Heart left ventricle (tissue), 16 donors: ENCODE results near the gene NTM. TPM values are rescaled to one million over a fixed set of nuclear protein-coding genes. Genes with fewer than 3 reads are reported as not detected.

Experiments
- ATAC-seq, 4 donors: fragments of 200-7000 bp; cut with Tn5 transposase; one replicate each; pipeline ENCODE4 v1.9.1; 2020 to 2022; ENCODE audit warnings: moderate library complexity in 4 of 4, mild to moderate bottlenecking in 3 of 4, moderate number of reproducible peaks in 1 of 4
- DNase-seq, 5 donors: peaks; one replicate each; pipeline ENCODE4 v3.0.0-alpha.2; 2020
- H3K27ac ChIP-seq, 12 donors: fragments of 200-600 bp; sonication (generic) in 4 of 12; one replicate each; pipeline versions ENCODE4 v1.5.0 to v1.8.0; 2016 to 2022; ENCODE audit warnings: mild to moderate bottlenecking in 2 of 12
- H3K27me3 ChIP-seq, 9 donors: fragments of 200-600 bp; sonication (generic) in 2 of 9; one replicate each; pipeline versions ENCODE4 v1.5.1 to v1.8.0; 2016 to 2022; ENCODE audit warnings: mild to moderate bottlenecking in 3 of 9
- H3K36me3 ChIP-seq, 9 donors: fragments of 200-600 bp; sonication (generic) in 2 of 9; one replicate each; pipeline versions ENCODE4 v1.5.0 to v1.8.0; 2018 to 2022; ENCODE audit warnings: mild to moderate bottlenecking in 2 of 9
- H3K4me1 ChIP-seq, 12 donors: fragments of 200-600 bp; sonication (generic) in 4 of 12; one replicate each; pipeline versions ENCODE4 v1.5.0 to v1.8.0; 2016 to 2022; ENCODE audit warnings: mild to moderate bottlenecking in 3 of 12
- H3K4me3 ChIP-seq, 12 donors: fragments of 200-600 bp; sonication (generic) in 4 of 12; one replicate each; pipeline versions ENCODE4 v1.5.0 to v1.8.0; 2017 to 2022; ENCODE audit warnings: mild to moderate bottlenecking in 9 of 12, moderate library complexity in 4 of 12
- H3K9me3 ChIP-seq, 12 donors: fragments of 200-600 bp; sonication (generic) in 4 of 12; one replicate each; pipeline versions ENCODE4 v1.5.0 to v1.8.0; 2016 to 2022; ENCODE audit warnings: mild to moderate bottlenecking in 1 of 12
- CTCF ChIP-seq, 12 donors: fragments of 200-600 bp; sonication (generic) in 4 of 12; IDR thresholded peaks; one replicate each; pipeline versions ENCODE4 v1.5.0 to v1.8.0; 2018 to 2022; ENCODE audit warnings: antibody characterized with exemption in 12 of 12, mild to moderate bottlenecking in 5 of 12
- POLR2A ChIP-seq, 2 donors: fragments of 450-650 bp; IDR thresholded peaks; one replicate each; pipeline ENCODE4 v1.6.1; 2017; ENCODE audit warnings: antibody characterized with exemption in 2 of 2, mild to moderate bottlenecking in 2 of 2, moderate library complexity in 2 of 2
- WGBS, 4 donors: extraction: QIAGEN DNeasy Blood & Tissue Kit in 2 of 4; methylation state at CpG; one replicate each; pipeline versions ENCODE4 v1.1.5 to v1.1.7; 2013 to 2018; 5-methylcytosine and 5-hydroxymethylcytosine counted together
- intact Hi-C, 10 donors: fragments of 100-400 bp; cut with DNase I; formaldehyde crosslinking; loops; one replicate each; pipeline versions ENCODE4 v1.11.1 to v1.14.2; 2022
- polyA plus RNA-seq, 2 donors: library from polyadenylated mRNA; stranded (reverse); fragments of 200-250 nt; gene quantifications; one replicate each; pipeline ENCODE4 v1.2.3, GENCODE V29; 2013
- total RNA-seq, 9 donors: library from RNA; depleted of rRNA in 2 of 9; stranded (reverse); fragments of >200 nt in 2 of 9; fragmentation: NEBNext Ultra II Directional in 3 of 9; extraction: Animal tissue kit (Norgen Biotek cat#: 25700) in 3 of 9; gene quantifications; one replicate each; pipeline versions ENCODE4 v1.1.0 to v1.2.4, GENCODE V29; 2016 to 2023
- donor health status: ischemic (EF 13 %, LVEDD 7.1; RV severe dilation, severe dysfunction).
- donor health status: healthy with polysubstance abuse.
- donor health status: DM: no; HTN: yes; CAD: no.
- donor health status: DM: no; HTN: no; CAD: no.
- donor health status: ischemic (EF 25% LVEDD 6.9; RV normal size, moderate dysfunction).
- donor health status: ischemic (EF 25% LVEDD 5.7; RV mildly dilated, moderate dysfunction).
- donor health status: healthy.
- donor health status: DM: yes; HTN: yes; CAD: no.
- donor health status: ischemic (EF 35%, LVEDD 5.7; RV mildly dilated, moderate dysfunction).
- donor health status: nonischemic (EF 11% LVEDD 7.7; RV severe dilation, severe dysfunction).
- donor health status: DM: yes; HTN: yes; CAD: no.
- donor health status: PGD.
- donor health status: ischemic (EF 29% LVEDD 5.4; RV normal size, mild dysfunction).
- donor health status: nonischemic (EF 23%, LVEDD 6.1; RV moderate dilation, normal function).

NTM gene
- total and polyA plus RNA-seq, 11 donors: 0.40 to 7.7 (median 1.5) TPM

GRCh38 chr11:131543389-131544025, 173.1 kb downstream of the NTM start:
- Histone ChIP-seq H3K4me1 (no peaks in the 10 kb centered on the region), H3K36me3 (no peaks in the 10 kb centered on the region), H3K27me3 (peaks cover 0 to 36% (median 0%) of the 10 kb centered on the region in 9 donors), H3K9me3 (peaks cover 0 to 8% (median 0%) of the 10 kb centered on the region in 12 donors), H3K27ac (no peak overlapping the region), H3K4me3 (no peak overlapping the region)
- intact Hi-C loops: no loop called here
- ATAC-seq: no peak
- WGBS, 4 donors: 57 to 70% (median 64%) methylated on average over 8 of the region's 8 CpGs
- TF ChIP-seq POLR2A (IDR thresholded peaks at IDR 0.05) (no peak), CTCF (IDR thresholded peaks at IDR 0.05) (no peak)
- no peak for DNase-seq

- 31 to 47% (median 35%) methylated on average over 9 of the region's 9 CpGs for WGBS, 4 donors
- no peak overlapping the region for H3K4me3 ChIP-seq
- intact Hi-C loops: no loop called here
- H3K27me3 ChIP-seq: peaks cover 0 to 36% (median 0%) of the 10 kb centered on the region in 9 donors
- H3K4me1 ChIP-seq: no peaks in the 10 kb centered on the region
- H3K27ac ChIP-seq: no peak overlapping the region
- peaks cover 0 to 8% (median 0%) of the 10 kb centered on the region in 12 donors for H3K9me3 ChIP-seq
- no peaks in the 10 kb centered on the region for H3K36me3 ChIP-seq
- ATAC-seq (no peak), DNase-seq (no peak)
- TF ChIP-seq POLR2A (IDR thresholded peaks at IDR 0.05) (no peak), CTCF (IDR thresholded peaks at IDR 0.05) (no peak)
Observed at GRCh38 chr11:131544591-131544990, 174.2 kb downstream of the NTM start.

- intact Hi-C loops: no loop called here
- Histone ChIP-seq H3K27ac (no peak overlapping the region), H3K36me3 (no peaks in the 10 kb centered on the region), H3K27me3 (peaks cover 0 to 46% (median 0%) of the 10 kb centered on the region in 9 donors), H3K4me3 (peak overlapping the region in 6 of 12 donors; percentile 13 to 51 (median 26)), H3K9me3 (peaks cover 0 to 2% (median 0%) of the 10 kb centered on the region in 12 donors), H3K4me1 (no peaks in the 10 kb centered on the region)
- WGBS, 4 donors: 40 to 45% (median 44%) methylated on average over 10 of the region's 10 CpGs
- no peak for DNase-seq
- no peak for TF ChIP-seq CTCF (IDR thresholded peaks at IDR 0.05)
- TF ChIP-seq POLR2A (IDR thresholded peaks at IDR 0.05): no peak
- no peak for ATAC-seq
Observed at GRCh38 chr11:131546218-131546895, 175.9 kb downstream of the NTM start.

GRCh38 chr11:131549099-131549498, 178.7 kb downstream of the NTM start:
- no peaks in the 10 kb centered on the region for H3K9me3 ChIP-seq
- TF ChIP-seq CTCF (IDR thresholded peaks at IDR 0.05): no peak
- TF ChIP-seq POLR2A (IDR thresholded peaks at IDR 0.05): no peak
- DNase-seq (no peak), ATAC-seq (no peak)
- whole genome bisulfite sequencing, 4 donors: 84 to 90% (median 86%) methylated on average over 2 of the region's 2 CpGs
- peaks cover 0 to 41% (median 0%) of the 10 kb centered on the region in 9 donors for H3K27me3 ChIP-seq
- no peak overlapping the region for H3K27ac ChIP-seq
- no peaks in the 10 kb centered on the region for H3K4me1 ChIP-seq
- intact Hi-C loops: no loop called here
- H3K36me3 ChIP-seq: no peaks in the 10 kb centered on the region
- no peak overlapping the region for H3K4me3 ChIP-seq
